H9 (cell line): ENCODE data around the gene P2RX7. TPM values are rescaled to one million over a fixed set of nuclear protein-coding genes. Genes with fewer than 3 reads are reported as not detected.
"Not testable (repeated sequence)": the region's sequence is repeated elsewhere in the genome, so short reads cannot be mapped to it uniquely, and the experiment has no call there.

Source experiments
- DNase-seq: peaks from one replicate; pipeline ENCODE4 v3.0.0-alpha.2; 2017
- H2AFZ ChIP-seq: one replicate; pipeline ENCODE4 v1.6.1; 2013; ENCODE audit warnings: mild to moderate bottlenecking, low read length, control low read depth, moderate library complexity
- H2AK5ac ChIP-seq: 2 replicates; pipeline ENCODE4 v1.6.1; 2013; ENCODE audit warnings: low read length, control low read depth, mixed read lengths; ENCODE audit not compliant: insufficient read length
- H2BK120ac ChIP-seq: one replicate; pipeline ENCODE4 v1.6.1; 2013; ENCODE audit warnings: low read depth, mild to moderate bottlenecking, low read length, control low read depth, inconsistent platforms; ENCODE audit not compliant: poor library complexity, severe bottlenecking
- H2BK12ac ChIP-seq: 2 replicates; pipeline ENCODE4 v1.6.1; 2013; ENCODE audit warnings: low read length, control low read depth, mixed read lengths, low read depth; ENCODE audit not compliant: insufficient read length
- H2BK15ac ChIP-seq: 2 replicates; pipeline ENCODE4 v1.6.1; 2013; ENCODE audit warnings: low read depth, low read length, control low read depth
- H2BK20ac ChIP-seq: one replicate; pipeline ENCODE4 v1.6.1; 2013; ENCODE audit warnings: low read depth, mild to moderate bottlenecking, low read length, control low read depth, inconsistent platforms; ENCODE audit not compliant: poor library complexity, severe bottlenecking
- H2BK5ac ChIP-seq: 2 replicates; pipeline ENCODE4 v1.6.1; 2013; ENCODE audit warnings: low read length, control low read depth, mixed read lengths; ENCODE audit not compliant: insufficient read length
- H3K14ac ChIP-seq: 2 replicates; pipeline ENCODE4 v1.6.1; 2013; ENCODE audit warnings: low read length, control low read depth; ENCODE audit not compliant: insufficient read depth
- H3K18ac ChIP-seq: 2 replicates; pipeline ENCODE4 v1.6.1; 2013; ENCODE audit warnings: low read depth, mild to moderate bottlenecking, mixed read lengths, low read length, control low read depth; ENCODE audit not compliant: insufficient read length
- H3K23ac ChIP-seq: 2 replicates; pipeline ENCODE4 v1.6.1; 2013; ENCODE audit warnings: low read length, control low read depth, mixed read lengths, low read depth; ENCODE audit not compliant: insufficient read length
- H3K23me2 ChIP-seq: 2 replicates; pipeline ENCODE4 v1.6.1; 2013; ENCODE audit warnings: low read depth, mild to moderate bottlenecking, mixed read lengths, low read length, control low read depth; ENCODE audit not compliant: insufficient read length, poor library complexity, severe bottlenecking
- H3K27ac ChIP-seq: 2 replicates; pipeline ENCODE4 v1.5.1; 2013; ENCODE audit warnings: low read length, control low read depth, mixed read lengths, low read depth; ENCODE audit not compliant: insufficient read length
- H3K27me3 ChIP-seq: 2 replicates; pipeline ENCODE4 v1.6.1; 2013; ENCODE audit warnings: low read length, control low read depth, inconsistent platforms; ENCODE audit not compliant: insufficient read depth
- H3K4ac ChIP-seq: 2 replicates; pipeline ENCODE4 v1.6.1; 2013; ENCODE audit warnings: low read depth, mild to moderate bottlenecking, control low read depth, inconsistent platforms, low read length, moderate library complexity
- H3K4me1 ChIP-seq: 2 replicates; pipeline ENCODE4 v1.6.1; 2013; ENCODE audit warnings: low read length, control low read depth, inconsistent platforms; ENCODE audit not compliant: insufficient read depth
- H3K4me2 ChIP-seq: 2 replicates; pipeline ENCODE4 v1.6.1; 2013; ENCODE audit warnings: low read length, control low read depth, mixed read lengths; ENCODE audit not compliant: insufficient read length, insufficient read depth
- H3K56ac ChIP-seq: 2 replicates; pipeline ENCODE4 v1.6.1; 2013; ENCODE audit warnings: low read depth, mild to moderate bottlenecking, mixed read lengths, low read length, control low read depth; ENCODE audit not compliant: insufficient read length
- H3K79me1 ChIP-seq: 2 replicates; pipeline ENCODE4 v1.6.1; 2013; ENCODE audit warnings: low read depth, mild to moderate bottlenecking, moderate library complexity, low read length, control low read depth, inconsistent platforms; ENCODE audit not compliant: insufficient read depth, poor library complexity, severe bottlenecking
- H3K79me2 ChIP-seq: 2 replicates; pipeline ENCODE4 v1.6.1; 2013; ENCODE audit warnings: low read length, control low read depth, inconsistent platforms; ENCODE audit not compliant: insufficient read depth
- H3K9ac ChIP-seq: 2 replicates; pipeline ENCODE4 v1.6.1; 2013; ENCODE audit warnings: low read length, control low read depth, mixed read lengths; ENCODE audit not compliant: insufficient read length; ENCODE audit errors: extremely low read depth
- H3K9me3 ChIP-seq: one replicate; pipeline ENCODE4 v1.6.1; 2013; ENCODE audit warnings: low read depth, low read length, inconsistent platforms; ENCODE audit not compliant: control insufficient read depth
- H3T11ph ChIP-seq: one replicate; pipeline ENCODE4 v1.6.1; 2013; ENCODE audit warnings: mild to moderate bottlenecking, low read length, control low read depth, inconsistent platforms
- H4K20me1 ChIP-seq: one replicate; pipeline ENCODE4 v1.6.1; 2013; ENCODE audit not compliant: control insufficient read depth, insufficient read length, insufficient read depth
- H4K5ac ChIP-seq: 2 replicates; pipeline ENCODE4 v1.6.1; 2013; ENCODE audit warnings: low read depth, mild to moderate bottlenecking, mixed read lengths, low read length, control low read depth; ENCODE audit not compliant: insufficient read length
- H4K8ac ChIP-seq: replicated peaks from 2 replicates; pipeline ENCODE4 v1.6.1; 2013; ENCODE audit warnings: low read length, control low read depth, mixed read lengths, low read depth; ENCODE audit not compliant: insufficient read length
- H4K91ac ChIP-seq: 2 replicates; pipeline ENCODE4 v1.6.1; 2013; ENCODE audit warnings: low read depth, mild to moderate bottlenecking, moderate library complexity, mixed read lengths, low read length, control low read depth; ENCODE audit not compliant: insufficient read length
- H3K27ac Mint-ChIP-seq, 3 experiments: 2 replicates in 2 of 3; 3 replicates in 1 of 3; pipeline ENCODE4 v1.8.0; 2020 to 2021; ENCODE audit warnings: mixed read lengths in 3 of 3, mild to moderate bottlenecking in 1 of 3, moderate library complexity in 1 of 3
- H3K27me3 Mint-ChIP-seq: 2 replicates; pipeline ENCODE4 v1.8.0; 2021; ENCODE audit warnings: low read depth, mild to moderate bottlenecking, moderate library complexity, mixed read lengths
- H3K36me3 Mint-ChIP-seq, 3 experiments: 2 replicates in 2 of 3; 3 replicates in 1 of 3; pipeline ENCODE4 v1.8.0; 2020 to 2021; ENCODE audit warnings: low read depth in 3 of 3, mixed read lengths in 3 of 3; ENCODE audit not compliant: insufficient read depth in 1 of 3
- H3K4me1 Mint-ChIP-seq, 2 experiments: 2 replicates each; pipeline ENCODE4 v1.8.0; 2020; ENCODE audit warnings: mixed read lengths in 2 of 2
- H3K4me3 Mint-ChIP-seq, 2 experiments: 2 replicates in 1 of 2; 3 replicates in 1 of 2; pipeline ENCODE4 v1.8.0; 2020 to 2021; ENCODE audit warnings: mild to moderate bottlenecking in 2 of 2, mixed read lengths in 2 of 2, moderate library complexity in 1 of 2
- H3K9me3 Mint-ChIP-seq, 2 experiments: 2 replicates in 1 of 2; 3 replicates in 1 of 2; pipeline ENCODE4 v1.8.0; 2020; ENCODE audit warnings: mild to moderate bottlenecking in 2 of 2, mixed read lengths in 2 of 2, moderate library complexity in 1 of 2
- CTCF ChIP-seq: fragments of 200-600 bp; sonication (generic); conservative IDR thresholded peaks from 3 replicates; pipeline ENCODE4 v1.8.0; 2021; ENCODE audit warnings: antibody characterized with exemption, mild to moderate bottlenecking
- WGBS: extraction: QIAGEN DNeasy Blood & Tissue Kit; methylation state at CpG from one replicate; pipeline ENCODE4 v1.1.7; 2013; ENCODE audit warnings: missing lambda C conversion rate, low lambda C conversion rate, mixed read lengths; ENCODE audit not compliant: insufficient read length; ENCODE audit errors: extremely low coverage; 5-methylcytosine and 5-hydroxymethylcytosine counted together
- total RNA-seq: library from RNA; stranded (reverse); gene quantifications from 2 replicates; pipeline ENCODE4 v1.2.1, GENCODE V29; 2021

The P2RX7 gene
- total RNA-seq, 1 experiment from 2014 or later, result 0.09 TPM

DNA sequence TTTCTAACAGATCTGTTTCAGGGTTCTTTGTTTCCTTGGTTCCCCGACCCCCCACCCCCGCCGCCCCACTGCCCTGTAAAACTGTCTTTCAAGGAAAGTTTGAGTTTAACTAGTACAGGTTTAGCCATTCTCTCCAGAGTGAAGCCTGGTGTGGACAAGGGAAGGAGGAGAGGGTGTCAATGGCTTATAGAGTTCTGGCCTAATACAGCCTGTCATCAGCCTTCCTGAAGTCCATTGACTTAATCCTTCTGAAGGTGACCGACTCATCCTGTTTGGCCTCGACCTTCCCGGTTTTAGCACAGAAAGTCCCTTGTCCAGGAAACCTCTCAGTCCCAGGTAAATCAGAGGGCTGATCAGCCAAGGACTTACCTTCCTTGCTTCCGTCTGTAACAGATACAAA, 66.3 kb downstream of the P2RX7 start:
- H3K27me3 Mint-ChIP-seq, result no peaks in the 10 kb centered on the region
- H3K4me1 ChIP-seq, result no peaks in the 10 kb centered on the region
- no peaks in the 10 kb centered on the region for H3K9me3 Mint-ChIP-seq
- no peak overlapping the region for H2BK5ac ChIP-seq
- DNase-seq, result no peak
- H2AK5ac ChIP-seq, result no peak overlapping the region
- H2BK20ac ChIP-seq, result no peak overlapping the region
- no peak overlapping the region for H4K91ac ChIP-seq
- H3K23ac ChIP-seq, result no peak overlapping the region
- no peak overlapping the region for H3K4me2 ChIP-seq
- no CpG with 5 or more reads among the region's 7 CpGs for WGBS
- no peaks in the 10 kb centered on the region for H3K79me1 ChIP-seq
- no peak for TF ChIP-seq CTCF
- no peak overlapping the region for H3K27ac ChIP-seq
- no peak overlapping the region for H3K4ac ChIP-seq
- no peak overlapping the region for H2BK120ac ChIP-seq
- H2BK12ac ChIP-seq, result no peak overlapping the region
- no peaks in the 10 kb centered on the region for H3K9me3 ChIP-seq
- H3K56ac ChIP-seq, result no peak overlapping the region
- no peak overlapping the region for H4K8ac ChIP-seq
- no peaks in the 10 kb centered on the region for H4K20me1 ChIP-seq
- H3K23me2 ChIP-seq, result no peaks in the 10 kb centered on the region
- H3K14ac ChIP-seq, result no peak overlapping the region
- no peak overlapping the region for H3K27ac Mint-ChIP-seq
- H3K36me3 Mint-ChIP-seq, result no peaks in the 10 kb centered on the region
- no peaks in the 10 kb centered on the region for H3K27me3 ChIP-seq
- H3K4me1 Mint-ChIP-seq, result no peaks in the 10 kb centered on the region
- H3T11ph ChIP-seq, result no peak overlapping the region
- no peak overlapping the region for H4K5ac ChIP-seq
- no peak overlapping the region for H2BK15ac ChIP-seq
- no peak overlapping the region for H3K9ac ChIP-seq
- no peak overlapping the region for H2AFZ ChIP-seq
- H3K18ac ChIP-seq, result no peak overlapping the region
- no peak overlapping the region for H3K4me3 Mint-ChIP-seq
- no peaks in the 10 kb centered on the region for H3K79me2 ChIP-seq

DNA sequence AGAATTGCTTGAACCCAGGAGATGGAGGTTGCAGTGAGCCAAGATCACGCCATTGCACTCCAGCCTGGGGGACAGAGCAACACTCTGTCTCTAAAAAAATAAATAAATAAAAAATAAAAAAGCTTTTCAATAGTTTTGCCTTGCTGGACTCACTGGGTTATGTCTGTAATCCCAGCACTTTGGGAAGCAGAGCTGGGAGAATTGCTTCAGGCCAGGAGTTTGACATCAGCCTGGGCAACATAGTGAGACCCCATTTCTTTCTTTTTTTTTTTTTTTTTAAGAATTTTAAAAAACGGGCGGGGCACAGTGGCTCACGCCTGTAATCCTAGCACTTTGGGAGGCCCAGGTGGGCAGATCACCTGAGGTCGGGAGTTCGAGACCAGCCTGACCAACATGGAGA, 68.5 kb downstream of the P2RX7 start:
- H3K4me1 ChIP-seq, H3T11ph ChIP-seq, H3K23ac ChIP-seq, DNase-seq, H2BK12ac ChIP-seq, H3K9me3 Mint-ChIP-seq, H3K23me2 ChIP-seq, H3K9me3 ChIP-seq, H3K79me2 ChIP-seq, H2BK5ac ChIP-seq, H3K18ac ChIP-seq, H3K4me1 Mint-ChIP-seq, H3K79me1 ChIP-seq, H4K20me1 ChIP-seq, H3K4me3 Mint-ChIP-seq, H4K91ac ChIP-seq, H2BK120ac ChIP-seq, H3K4ac ChIP-seq, H3K56ac ChIP-seq, H3K36me3 Mint-ChIP-seq, H3K27ac ChIP-seq, H4K8ac ChIP-seq, H3K27me3 ChIP-seq, H3K27ac Mint-ChIP-seq, H3K4me2 ChIP-seq, H2AFZ ChIP-seq, H2BK15ac ChIP-seq, H3K9ac ChIP-seq, H2BK20ac ChIP-seq, H3K27me3 Mint-ChIP-seq, H4K5ac ChIP-seq, H3K14ac ChIP-seq, H2AK5ac ChIP-seq: not testable (repeated sequence)
- WGBS, result no CpG with 5 or more reads among the region's 6 CpGs
